Measurements from ENCODE around the gene SNX32.
A peak's percentile ranks its signal among the peaks of the same experiment; 100 is the strongest.

Gene SNX32

GRCh38 chr11:65833297-65834030, at the start of gene SNX32:
TSS of gene SNX32 (plus strand) at chr11:65833963. CDS start at chr11:65834066, 103 bp downstream.
- Histone ChIP-seq H3K4me3 (ENCODE audit: severe bottlenecking) (peak within 1 kb of the TSS; percentile 37), H3K27ac (ENCODE audit: poor library complexity, severe bottlenecking) (no peak within 1 kb of the TSS), H3K4me1 (ENCODE audit: insufficient read depth, poor library complexity, severe bottlenecking) (no peaks in the 10 kb centered on the region), H3K36me3 (ENCODE audit: low read depth) (no peaks in the 10 kb centered on the region), H3K27me3 (ENCODE audit: insufficient read depth, poor library complexity, severe bottlenecking) (no peaks in the 10 kb centered on the region), H3K9me3 (ENCODE audit: severe bottlenecking) (no peaks in the 10 kb centered on the region)
- TF ChIP-seq CTCF (IDR thresholded peaks at IDR 0.05; ENCODE audit: poor library complexity, severe bottlenecking), result no peak
- ATAC-seq (ENCODE audit: low read depth) (peak; percentile 99), DNase-seq (ENCODE audit: low spot score) (peak; percentile 94)

GRCh38 chr11:65785319-65786007, 48.3 kb upstream of the SNX32 start:
- H3K9me3 ChIP-seq (ENCODE audit: severe bottlenecking), result no peaks in the 10 kb centered on the region
- no peaks in the 10 kb centered on the region for H3K36me3 ChIP-seq (ENCODE audit: low read depth)
- H3K4me1 ChIP-seq (ENCODE audit: insufficient read depth, poor library complexity, severe bottlenecking), result no peaks in the 10 kb centered on the region
- no peak overlapping the region for H3K4me3 ChIP-seq (ENCODE audit: severe bottlenecking)
- no peak for DNase-seq (ENCODE audit: low spot score)
- no peak overlapping the region for H3K27ac ChIP-seq (ENCODE audit: poor library complexity, severe bottlenecking)
- no peak for TF ChIP-seq CTCF (IDR thresholded peaks at IDR 0.05; ENCODE audit: poor library complexity, severe bottlenecking)
- no peak for ATAC-seq (ENCODE audit: low read depth)
- peaks cover 25% of the 10 kb centered on the region for H3K27me3 ChIP-seq (ENCODE audit: insufficient read depth, poor library complexity, severe bottlenecking)

GRCh38 chr11:65786008-65786785, 47.6 kb upstream of the SNX32 start:
- peaks cover 25% of the 10 kb centered on the region for H3K27me3 ChIP-seq (ENCODE audit: insufficient read depth, poor library complexity, severe bottlenecking)

GRCh38 chr11:65786786-65787636, 46.8 kb upstream of the SNX32 start, which contains the start of gene OVOL1:
TSS of gene OVOL1 (plus strand) at chr11:65787063. CDS start at chr11:65787374, 311 bp downstream.
- Histone ChIP-seq H3K36me3 (ENCODE audit: low read depth) (no peaks in the 10 kb centered on the region), H3K4me3 (ENCODE audit: severe bottlenecking) (peak within 1 kb of the TSS; percentile 35), H3K27me3 (ENCODE audit: insufficient read depth, poor library complexity, severe bottlenecking) (peaks cover 25% of the 10 kb centered on the region), H3K4me1 (ENCODE audit: insufficient read depth, poor library complexity, severe bottlenecking) (no peaks in the 10 kb centered on the region), H3K27ac (ENCODE audit: poor library complexity, severe bottlenecking) (no peak within 1 kb of the TSS), H3K9me3 (ENCODE audit: severe bottlenecking) (no peaks in the 10 kb centered on the region)
- DNase-seq (ENCODE audit: low spot score) (no peak), ATAC-seq (ENCODE audit: low read depth) (peak; percentile 33)
- TF ChIP-seq CTCF (IDR thresholded peaks at IDR 0.05; ENCODE audit: poor library complexity, severe bottlenecking), result no peak

More at GRCh38 chr11:65786008-65786785, 47.6 kb upstream of the SNX32 start:
- ATAC-seq (ENCODE audit: low read depth) (no peak), DNase-seq (ENCODE audit: low spot score) (no peak)
- no peaks in the 10 kb centered on the region for H3K36me3 ChIP-seq (ENCODE audit: low read depth)
- no peak overlapping the region for H3K27ac ChIP-seq (ENCODE audit: poor library complexity, severe bottlenecking)
- TF ChIP-seq CTCF (IDR thresholded peaks at IDR 0.05; ENCODE audit: poor library complexity, severe bottlenecking), result no peak
- H3K4me1 ChIP-seq (ENCODE audit: insufficient read depth, poor library complexity, severe bottlenecking), result no peaks in the 10 kb centered on the region
- H3K4me3 ChIP-seq (ENCODE audit: severe bottlenecking), result no peak overlapping the region
- H3K9me3 ChIP-seq (ENCODE audit: severe bottlenecking), result no peaks in the 10 kb centered on the region
